AG09319 (cell line): ENCODE results near the gene ALDH16A1.

Experiments used
- DNase-seq: peaks from one replicate; pipeline ENCODE4 v3.0.0-alpha.2; 2010; ENCODE audit warnings: low read depth; ENCODE audit errors: extremely low read depth
- TF ChIP-seq, protein P1 (sequence below): IDR thresholded peaks from 2 replicates; pipeline ENCODE4 v1.5.1; 2011; ENCODE audit warnings: low read depth, mild to moderate bottlenecking, inconsistent platforms, low read length, moderate library complexity

ALDH16A1 gene

DNA sequence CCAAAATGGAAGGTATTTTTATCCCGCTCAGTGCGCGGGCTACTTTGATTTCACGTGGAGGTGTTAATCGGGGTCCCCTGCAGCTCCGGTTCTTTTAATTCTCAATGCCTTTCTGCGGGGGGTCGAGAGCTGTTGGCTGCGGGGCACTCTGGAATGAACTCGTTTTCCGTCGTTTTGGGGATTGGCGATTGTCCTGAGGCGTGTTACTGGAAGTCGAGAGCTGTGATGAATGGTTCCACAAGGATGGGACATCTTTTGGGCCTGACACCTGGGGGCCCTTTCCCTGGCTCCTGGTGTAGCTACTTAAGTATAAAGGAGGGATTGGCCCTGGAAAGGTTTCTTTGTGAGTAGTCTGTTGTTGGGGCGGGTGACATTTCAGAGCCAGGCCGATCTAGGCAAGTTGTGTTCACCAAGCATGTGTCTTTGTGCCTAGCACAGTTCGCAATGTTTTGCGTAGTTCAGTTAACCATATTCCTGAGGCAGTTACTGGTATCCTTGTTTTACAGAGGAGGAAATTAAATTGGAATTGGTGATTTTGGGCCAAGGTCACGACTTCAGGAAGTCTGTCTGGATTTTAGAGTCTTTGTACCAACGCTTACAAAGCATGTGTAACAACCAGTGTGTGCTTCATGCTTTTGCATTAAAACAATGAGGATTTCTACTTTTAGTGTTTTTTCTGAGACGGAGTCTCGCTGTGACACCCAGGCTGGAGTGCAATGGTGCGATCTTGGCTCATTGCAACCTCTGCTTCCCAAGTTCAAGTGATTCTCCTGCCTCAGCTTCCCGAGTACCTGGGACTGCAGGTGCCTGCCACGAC is 35.2 kb downstream of the ALDH16A1 start:
- no peak for DNase-seq
- TF ChIP-seq, protein P1, sequence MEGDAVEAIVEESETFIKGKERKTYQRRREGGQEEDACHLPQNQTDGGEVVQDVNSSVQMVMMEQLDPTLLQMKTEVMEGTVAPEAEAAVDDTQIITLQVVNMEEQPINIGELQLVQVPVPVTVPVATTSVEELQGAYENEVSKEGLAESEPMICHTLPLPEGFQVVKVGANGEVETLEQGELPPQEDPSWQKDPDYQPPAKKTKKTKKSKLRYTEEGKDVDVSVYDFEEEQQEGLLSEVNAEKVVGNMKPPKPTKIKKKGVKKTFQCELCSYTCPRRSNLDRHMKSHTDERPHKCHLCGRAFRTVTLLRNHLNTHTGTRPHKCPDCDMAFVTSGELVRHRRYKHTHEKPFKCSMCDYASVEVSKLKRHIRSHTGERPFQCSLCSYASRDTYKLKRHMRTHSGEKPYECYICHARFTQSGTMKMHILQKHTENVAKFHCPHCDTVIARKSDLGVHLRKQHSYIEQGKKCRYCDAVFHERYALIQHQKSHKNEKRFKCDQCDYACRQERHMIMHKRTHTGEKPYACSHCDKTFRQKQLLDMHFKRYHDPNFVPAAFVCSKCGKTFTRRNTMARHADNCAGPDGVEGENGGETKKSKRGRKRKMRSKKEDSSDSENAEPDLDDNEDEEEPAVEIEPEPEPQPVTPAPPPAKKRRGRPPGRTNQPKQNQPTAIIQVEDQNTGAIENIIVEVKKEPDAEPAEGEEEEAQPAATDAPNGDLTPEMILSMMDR: no peak

DNA sequence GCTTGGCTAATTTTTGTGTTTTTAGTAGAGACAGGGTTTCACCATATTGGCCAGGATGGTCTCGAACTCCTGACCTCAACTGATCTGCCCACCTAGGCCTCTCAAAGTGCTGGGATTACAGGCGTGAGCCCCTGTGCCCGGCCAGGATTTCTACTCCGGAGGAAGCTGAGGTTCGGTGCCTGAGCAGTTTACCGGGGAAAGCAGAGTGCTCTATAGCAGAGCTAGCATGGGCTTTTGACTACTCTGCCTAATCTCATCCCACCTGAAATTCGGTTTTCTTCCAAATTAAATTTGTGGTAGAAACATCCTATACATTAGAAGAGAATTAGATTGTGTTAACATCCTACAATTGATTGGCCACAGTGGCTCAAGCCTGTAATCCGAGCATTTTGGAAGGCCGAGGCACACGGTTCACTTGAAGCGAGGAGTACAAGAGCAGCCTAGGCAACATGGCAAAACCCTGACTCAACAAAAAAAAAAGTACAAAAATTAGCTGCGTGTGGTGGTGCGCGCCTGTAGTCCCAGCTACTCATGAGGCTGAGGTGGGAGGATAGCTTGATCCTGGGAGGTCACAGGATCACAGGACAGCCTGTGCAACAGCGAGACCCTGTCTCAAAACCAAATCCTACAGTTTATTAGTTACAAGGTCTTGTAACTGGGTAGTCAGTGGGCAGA is 36.0 kb downstream of the ALDH16A1 start:
- TF ChIP-seq, protein P1: no peak
- no peak for DNase-seq

DNA sequence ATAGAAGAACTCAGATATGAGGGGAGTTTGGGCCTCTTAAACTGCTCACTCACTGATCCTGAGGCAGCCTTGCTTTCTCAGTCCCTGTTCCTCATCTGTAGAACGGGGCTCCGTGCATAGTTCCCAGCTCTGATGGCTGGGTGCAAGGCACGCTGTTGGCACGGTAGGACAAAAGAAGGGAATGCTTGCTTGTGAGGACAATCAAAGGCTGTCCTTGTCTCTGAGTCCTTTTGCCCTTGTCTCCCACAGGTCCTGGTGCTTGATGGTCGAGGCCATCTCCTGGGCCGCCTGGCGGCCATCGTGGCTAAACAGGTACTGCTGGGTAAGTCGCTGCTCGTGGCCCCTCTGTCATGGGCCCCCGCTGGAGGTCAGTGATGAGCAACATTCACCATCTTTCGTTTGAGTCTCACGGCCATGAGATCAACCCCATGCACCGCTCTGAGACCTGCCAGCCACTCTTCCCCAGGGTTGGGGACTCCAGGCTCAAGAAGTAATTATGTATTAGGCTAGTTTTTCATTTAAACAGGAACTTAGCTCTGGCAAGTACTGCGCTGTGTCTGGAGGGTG is 36.7 kb downstream of the ALDH16A1 start:
- DNase-seq: no peak

DNA sequence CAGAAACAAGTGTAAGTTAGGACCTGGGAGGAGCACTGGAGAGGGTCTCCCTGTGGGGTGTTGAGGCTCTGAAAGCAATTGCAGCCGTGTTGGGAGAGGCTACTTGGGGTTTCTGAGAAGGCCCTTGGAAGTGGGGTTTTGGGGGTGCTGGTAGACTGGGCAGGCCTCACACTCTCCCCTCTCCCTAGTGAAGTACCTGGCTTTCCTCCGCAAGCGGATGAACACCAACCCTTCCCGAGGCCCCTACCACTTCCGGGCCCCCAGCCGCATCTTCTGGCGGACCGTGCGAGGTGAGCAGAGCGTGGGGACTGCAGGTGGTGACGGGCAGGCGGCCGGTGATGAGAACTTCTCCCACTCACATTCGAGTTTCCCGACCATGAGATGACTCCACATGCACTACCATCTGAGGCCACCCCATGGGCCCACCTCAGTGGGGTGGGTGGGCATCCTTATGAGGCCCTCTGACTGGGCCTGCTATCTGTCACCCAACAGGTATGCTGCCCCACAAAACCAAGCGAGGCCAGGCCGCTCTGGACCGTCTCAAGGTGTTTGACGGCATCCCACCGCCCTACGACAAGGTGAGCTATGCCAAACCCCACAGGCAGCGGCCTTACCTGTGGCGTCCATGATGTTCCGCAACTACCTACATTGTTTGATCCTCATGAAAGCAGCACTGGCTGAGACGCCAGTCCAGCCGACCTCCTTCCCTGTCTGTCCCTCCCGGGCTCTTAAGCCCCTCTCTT is 37.4 kb downstream of the ALDH16A1 start:
- TF ChIP-seq, protein P1: no peak

More for the DNA sequence above, 36.7 kb downstream of the ALDH16A1 start:
- TF ChIP-seq, protein P1: no peak

DNA sequence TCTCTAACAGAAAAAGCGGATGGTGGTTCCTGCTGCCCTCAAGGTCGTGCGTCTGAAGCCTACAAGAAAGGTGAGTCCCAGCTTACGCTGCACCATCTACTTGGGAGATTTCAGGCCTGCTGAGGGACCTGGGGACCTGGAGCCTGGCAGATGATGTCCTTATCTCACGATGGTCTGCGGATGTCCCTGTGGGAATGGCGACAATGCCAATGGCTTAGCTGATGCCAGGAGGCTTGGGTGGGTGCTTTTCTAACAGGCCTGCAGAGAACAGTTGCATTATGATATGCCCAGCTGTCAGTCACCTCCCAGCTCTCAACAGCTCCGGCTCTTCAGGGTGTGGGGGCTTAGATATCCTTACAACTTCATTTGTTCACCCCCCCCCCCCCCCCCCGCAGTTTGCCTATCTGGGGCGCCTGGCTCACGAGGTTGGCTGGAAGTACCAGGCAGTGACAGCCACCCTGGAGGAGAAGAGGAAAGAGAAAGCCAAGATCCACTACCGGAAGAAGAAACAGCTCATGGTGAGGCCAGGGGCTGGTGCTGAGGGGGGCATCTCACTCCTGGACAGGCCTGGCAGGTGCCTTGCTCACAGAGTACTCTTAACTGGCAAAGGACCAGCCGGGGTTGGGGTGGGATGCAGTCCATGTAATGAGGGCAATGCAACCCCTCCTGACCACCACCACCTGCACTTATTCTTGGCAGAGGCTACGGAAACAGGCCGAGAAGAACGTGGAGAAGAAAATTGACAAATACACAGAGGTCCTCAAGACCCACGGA is 38.2 kb downstream of the ALDH16A1 start:
- no peak for DNase-seq
- TF ChIP-seq, protein P1: no peak

More for the DNA sequence above, 37.4 kb downstream of the ALDH16A1 start:
- no peak for DNase-seq

- TF ChIP-seq, protein P1: no peak
- DNase-seq: no peak
Observed at GRCh38 chr19:49491804-49492572, 39.0 kb downstream of the ALDH16A1 start.
